ENCODE results near the gene PTPRD. TPM values are rescaled to one million over a fixed set of nuclear protein-coding genes. Genes with fewer than 3 reads are reported as not detected.

PTPRD gene
- total RNA-seq, 1 experiment from 2014 or later, result 70.1 TPM

DNA sequence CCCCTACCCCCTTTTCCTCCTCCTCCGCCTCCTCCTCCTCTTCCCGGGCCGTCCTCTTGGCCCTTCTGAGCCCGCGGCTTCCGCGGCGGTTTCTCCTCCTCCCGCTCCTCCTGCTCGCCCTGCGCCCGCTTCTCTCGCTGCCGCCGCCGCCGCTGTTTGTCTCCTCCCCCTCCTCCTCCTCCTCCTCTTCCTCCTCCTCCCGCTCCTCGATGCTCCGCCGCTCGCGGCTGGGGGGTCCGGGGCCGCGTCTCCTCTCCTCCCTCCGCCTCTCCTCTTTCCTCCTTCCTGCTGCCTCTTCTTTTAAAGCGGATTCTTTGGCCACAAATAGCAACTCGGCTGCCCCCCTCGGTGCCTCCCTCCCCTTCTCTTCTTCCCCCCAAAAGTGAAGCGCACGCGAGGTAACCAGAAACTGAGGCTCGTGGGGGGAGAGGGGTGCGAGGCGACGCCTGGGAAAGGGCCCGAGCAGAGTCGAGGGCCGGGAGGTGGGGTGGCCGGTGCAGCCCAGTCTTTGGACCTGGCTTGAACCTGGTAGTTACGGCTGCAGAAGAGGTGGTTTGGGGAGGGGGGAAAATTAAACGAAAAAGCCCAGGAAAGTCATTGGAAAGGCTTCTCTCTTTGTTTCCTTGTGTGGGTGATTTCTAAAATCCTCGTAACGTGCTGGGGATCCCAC lies 1754.7 kb downstream of the PTPRD start:
- ChIA-PET POLR2A (no interaction called here), CTCF (no interaction called here)
- intact Hi-C loops (cut with micrococcal nuclease; ENCODE audit: unreplicated experiment), result loop anchor here (5.0 to 10.0 kb wide), 3 partner anchors 56 to 473 kb away; no protein-coding TSS in a partner anchor
- Histone ChIP-seq H3K9me3 (no peaks in the 10 kb centered on the region), H3K4me3 (ENCODE audit: low read depth, low read length) (peak overlapping the region; percentile 57), H3K36me3 (ENCODE audit: control insufficient read depth, insufficient read depth, low read length) (no peaks in the 10 kb centered on the region), H3K27me3 (replicated peaks; ENCODE audit: control insufficient read depth, insufficient read depth, low read length) (no peaks in the 10 kb centered on the region), H3K4me1 (0 out of 2 replicates have a peak, but pooled peaks cover 5% of the 10 kb centered on the region)
- Mint-ChIP-seq H3K27ac (ENCODE audit: unreplicated experiment) (no peak overlapping the region), H3K9me3 (ENCODE audit: unreplicated experiment) (no peaks in the 10 kb centered on the region), H3K27me3 (ENCODE audit: insufficient read depth, unreplicated experiment) (no peaks in the 10 kb centered on the region), H3K36me3 (ENCODE audit: insufficient read depth, unreplicated experiment) (no peaks in the 10 kb centered on the region), H3K4me3 (ENCODE audit: unreplicated experiment) (peak overlapping the region; percentile 87), H3K4me1 (ENCODE audit: low read depth, unreplicated experiment) (no peaks in the 10 kb centered on the region)
- DNase-seq, result peak; percentile 40
- TF ChIP-seq, protein P1, sequence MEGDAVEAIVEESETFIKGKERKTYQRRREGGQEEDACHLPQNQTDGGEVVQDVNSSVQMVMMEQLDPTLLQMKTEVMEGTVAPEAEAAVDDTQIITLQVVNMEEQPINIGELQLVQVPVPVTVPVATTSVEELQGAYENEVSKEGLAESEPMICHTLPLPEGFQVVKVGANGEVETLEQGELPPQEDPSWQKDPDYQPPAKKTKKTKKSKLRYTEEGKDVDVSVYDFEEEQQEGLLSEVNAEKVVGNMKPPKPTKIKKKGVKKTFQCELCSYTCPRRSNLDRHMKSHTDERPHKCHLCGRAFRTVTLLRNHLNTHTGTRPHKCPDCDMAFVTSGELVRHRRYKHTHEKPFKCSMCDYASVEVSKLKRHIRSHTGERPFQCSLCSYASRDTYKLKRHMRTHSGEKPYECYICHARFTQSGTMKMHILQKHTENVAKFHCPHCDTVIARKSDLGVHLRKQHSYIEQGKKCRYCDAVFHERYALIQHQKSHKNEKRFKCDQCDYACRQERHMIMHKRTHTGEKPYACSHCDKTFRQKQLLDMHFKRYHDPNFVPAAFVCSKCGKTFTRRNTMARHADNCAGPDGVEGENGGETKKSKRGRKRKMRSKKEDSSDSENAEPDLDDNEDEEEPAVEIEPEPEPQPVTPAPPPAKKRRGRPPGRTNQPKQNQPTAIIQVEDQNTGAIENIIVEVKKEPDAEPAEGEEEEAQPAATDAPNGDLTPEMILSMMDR (IDR thresholded peaks at IDR 0.05; ENCODE audit: insufficient read depth in 1 of 2, low read depth in 1 of 2, low read length in 1 of 2, severe bottlenecking in 1 of 2, unreplicated experiment in 1 of 2), result no peak
- BruUV-seq (replicated peaks), result no TSS peak

DNA sequence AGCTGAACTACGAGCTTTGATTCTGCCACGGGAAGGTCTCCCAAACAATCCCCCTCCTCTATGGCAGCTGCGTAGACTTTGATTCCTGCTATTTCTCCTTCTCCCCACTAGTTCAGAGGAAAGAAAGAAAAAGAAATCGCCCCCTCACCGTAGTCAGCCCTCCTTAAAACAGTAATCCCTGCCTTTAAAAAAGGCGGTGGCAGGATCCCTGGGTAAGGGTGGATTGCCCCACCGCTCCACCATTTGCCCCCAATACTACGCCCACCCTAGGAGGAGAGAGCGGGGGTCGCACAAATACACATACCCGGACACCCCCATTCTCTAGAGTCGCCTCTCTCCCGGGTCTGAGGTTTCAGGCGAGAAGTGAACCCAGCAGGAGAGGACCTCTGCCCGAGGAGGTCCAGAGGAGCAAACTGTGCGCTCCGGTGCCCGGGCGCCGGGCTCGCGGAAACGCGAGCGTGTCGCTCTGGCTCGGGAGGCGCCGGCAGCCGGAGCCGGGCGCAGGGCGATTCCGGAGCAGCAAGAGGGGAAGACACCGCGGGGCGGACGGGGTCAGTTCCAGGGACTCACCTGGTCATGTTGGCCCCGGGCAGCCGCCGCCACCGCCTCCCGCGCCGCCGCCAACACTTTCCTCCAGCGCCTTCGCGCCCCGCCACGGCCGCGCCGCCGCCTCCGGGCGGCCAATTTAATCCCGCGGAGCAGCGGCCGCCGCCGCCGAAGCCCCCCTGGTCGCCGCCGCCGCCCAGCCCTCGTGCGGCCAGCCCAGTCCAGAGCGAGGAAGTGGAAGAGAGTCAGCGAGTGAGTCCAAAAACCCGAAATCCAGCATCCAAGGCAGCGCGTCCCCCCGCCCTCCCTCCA lies 1755.5 kb downstream of the PTPRD start:
- peak; percentile 36 to 50 for DNase-seq
- Histone ChIP-seq H3K36me3 (ENCODE audit: control insufficient read depth, insufficient read depth, low read length) (no peaks in the 10 kb centered on the region), H3K4me1 (0 out of 2 replicates have a peak, but pooled peaks cover 5% of the 10 kb centered on the region), H3K4me3 (ENCODE audit: low read depth, low read length) (peak overlapping the region; percentile 57), H3K27me3 (replicated peaks; ENCODE audit: control insufficient read depth, insufficient read depth, low read length) (no peaks in the 10 kb centered on the region), H3K9me3 (no peaks in the 10 kb centered on the region)
- POLR2A ChIA-PET, result no interaction called here
- Mint-ChIP-seq H3K27me3 (ENCODE audit: insufficient read depth, unreplicated experiment) (no peaks in the 10 kb centered on the region), H3K9me3 (ENCODE audit: unreplicated experiment) (no peaks in the 10 kb centered on the region), H3K4me3 (ENCODE audit: unreplicated experiment) (peak overlapping the region; percentile 87), H3K4me1 (ENCODE audit: low read depth, unreplicated experiment) (no peaks in the 10 kb centered on the region), H3K36me3 (ENCODE audit: insufficient read depth, unreplicated experiment) (no peaks in the 10 kb centered on the region), H3K27ac (ENCODE audit: unreplicated experiment) (peak overlapping the region; percentile 22)
- TF ChIP-seq, protein P1 (IDR thresholded peaks at IDR 0.05; ENCODE audit: insufficient read depth in 1 of 2, low read depth in 1 of 2, low read length in 1 of 2, severe bottlenecking in 1 of 2, unreplicated experiment in 1 of 2), result peak in 1 of 2 experiments; percentile 9
- BruUV-seq (replicated peaks), result no TSS peak
- intact Hi-C loops (cut with micrococcal nuclease; ENCODE audit: unreplicated experiment), result loop anchor here (5.0 to 10.0 kb wide), 3 partner anchors 55 to 472 kb away; no protein-coding TSS in a partner anchor
- CTCF ChIA-PET, result interaction anchor here (1.0 kb wide), 1 partner anchor 39 kb away, joined by 3 read pairs; no protein-coding TSS in a partner anchor

DNA sequence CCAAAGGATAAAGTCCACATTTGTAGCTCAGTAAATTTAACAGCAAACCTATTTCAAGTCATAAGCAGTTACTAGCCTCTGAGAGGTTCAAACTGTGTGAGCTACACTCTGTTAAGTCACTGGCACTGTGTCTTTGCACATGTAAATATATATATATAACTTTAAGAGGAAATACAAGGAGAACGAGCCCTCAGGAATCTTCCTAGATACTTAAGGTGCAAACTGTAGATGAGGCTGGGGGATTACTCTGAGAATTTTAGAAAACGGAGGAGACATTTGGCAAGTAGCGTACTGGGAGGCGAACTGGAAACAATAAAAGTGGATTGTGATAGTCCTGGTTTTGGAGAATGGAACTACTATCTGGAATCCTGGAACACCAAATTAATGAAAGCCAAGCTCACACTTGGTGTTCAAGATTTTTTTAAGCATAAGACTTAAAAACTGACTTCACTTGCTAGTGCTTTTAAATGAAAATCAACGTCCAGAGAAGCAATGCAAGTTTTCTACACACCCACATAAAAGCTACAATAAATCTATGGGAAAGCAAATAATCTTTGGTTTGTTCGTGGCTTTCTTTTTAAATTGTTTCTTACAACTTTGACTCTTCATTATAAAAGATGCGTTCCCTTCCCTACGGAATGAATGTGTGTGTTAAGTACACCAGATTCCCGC lies 1756.3 kb downstream of the PTPRD start:
- Mint-ChIP-seq H3K27ac (ENCODE audit: unreplicated experiment) (peak overlapping the region; percentile 22), H3K9me3 (ENCODE audit: unreplicated experiment) (no peaks in the 10 kb centered on the region), H3K4me3 (ENCODE audit: unreplicated experiment) (peak overlapping the region; percentile 87), H3K4me1 (ENCODE audit: low read depth, unreplicated experiment) (no peaks in the 10 kb centered on the region), H3K36me3 (ENCODE audit: insufficient read depth, unreplicated experiment) (no peaks in the 10 kb centered on the region), H3K27me3 (ENCODE audit: insufficient read depth, unreplicated experiment) (no peaks in the 10 kb centered on the region)
- peak overlapping the region; percentile 57 for H3K4me3 ChIP-seq (ENCODE audit: low read depth, low read length)
- DNase-seq, result no peak
- no peaks in the 10 kb centered on the region for H3K9me3 ChIP-seq
- no peaks in the 10 kb centered on the region for H3K27me3 ChIP-seq (replicated peaks; ENCODE audit: control insufficient read depth, insufficient read depth, low read length)
- BruUV-seq (replicated peaks), result TSS peak; percentile 29
- ChIA-PET CTCF (interaction anchor here (1.0 kb wide), 1 partner anchor 39 kb away, joined by 3 read pairs; no protein-coding TSS in a partner anchor), POLR2A (no interaction called here)
- TF ChIP-seq, protein P1 (IDR thresholded peaks at IDR 0.05; ENCODE audit: insufficient read depth in 1 of 2, low read depth in 1 of 2, low read length in 1 of 2, severe bottlenecking in 1 of 2, unreplicated experiment in 1 of 2), result no peak
- H3K36me3 ChIP-seq (ENCODE audit: control insufficient read depth, insufficient read depth, low read length), result no peaks in the 10 kb centered on the region
- 0 out of 2 replicates have a peak, but pooled peaks cover 5% of the 10 kb centered on the region for H3K4me1 ChIP-seq
- intact Hi-C loops (cut with micrococcal nuclease; ENCODE audit: unreplicated experiment), result loop anchor here (5.0 to 10.0 kb wide), 3 partner anchors 54 to 472 kb away; no protein-coding TSS in a partner anchor
